HG02943 (cell line): ENCODE data around the gene KATNAL2.
"Not testable (repeated sequence)": the region's sequence is repeated elsewhere in the genome, so short reads cannot be mapped to it uniquely, and the experiment has no call there.

Experiments used
- ATAC-seq: cut with Tn5 transposase; IDR thresholded peaks from one replicate; pipeline ENCODE4 v1.9.1; 2021; ENCODE audit warnings: mild to moderate bottlenecking, low read depth, moderate library complexity; ENCODE audit not compliant: unreplicated experiment

Gene KATNAL2

GRCh38 chr18:47030887-47031286 is 113.5 kb downstream of the KATNAL2 start:
- ATAC-seq = not testable (repeated sequence)

GRCh38 chr18:47032945-47033344 is 115.5 kb downstream of the KATNAL2 start:
- ATAC-seq = no peak

GRCh38 chr18:47034591-47034990 is 117.2 kb downstream of the KATNAL2 start:
- ATAC-seq = not testable (repeated sequence)

GRCh38 chr18:47035156-47035671 is 117.8 kb downstream of the KATNAL2 start, which contains the start of gene ELOA2:
TSS of gene ELOA2 (minus strand) at chr18:47035621. CDS start at chr18:47035264, 357 bp downstream.
- no peak for ATAC-seq

GRCh38 chr18:47036298-47036874 is 119.0 kb downstream of the KATNAL2 start:
- no peak for ATAC-seq

GRCh38 chr18:47036927-47037578 is 119.7 kb downstream of the KATNAL2 start:
- no peak for ATAC-seq

- ATAC-seq = no peak
Observed at GRCh38 chr18:47040982-47041381, 123.6 kb downstream of the KATNAL2 start.

GRCh38 chr18:47050468-47050867 is 133.1 kb downstream of the KATNAL2 start:
- ATAC-seq = no peak

GRCh38 chr18:47054369-47054768 is 137.0 kb downstream of the KATNAL2 start:
- no peak for ATAC-seq

- ATAC-seq = no peak
Observed at GRCh38 chr18:47062471-47062870, 145.1 kb downstream of the KATNAL2 start.

- ATAC-seq = no peak
Observed at GRCh38 chr18:47063096-47063495, 145.7 kb downstream of the KATNAL2 start.

GRCh38 chr18:47067648-47068047 is 150.2 kb downstream of the KATNAL2 start:
- ATAC-seq = no peak

GRCh38 chr18:47075098-47075883 is 157.9 kb downstream of the KATNAL2 start:
- ATAC-seq = no peak

GRCh38 chr18:47077111-47077510 is 159.7 kb downstream of the KATNAL2 start:
- ATAC-seq = no peak

- no peak for ATAC-seq
Observed at GRCh38 chr18:47080872-47081271, 163.5 kb downstream of the KATNAL2 start.

- ATAC-seq = no peak
Observed at GRCh38 chr18:47081578-47081977, 164.2 kb downstream of the KATNAL2 start.

- no peak for ATAC-seq
Observed at GRCh38 chr18:47087676-47088075, 170.3 kb downstream of the KATNAL2 start.

- ATAC-seq = no peak
Observed at GRCh38 chr18:47095810-47096209, 178.4 kb downstream of the KATNAL2 start.

- ATAC-seq = no peak
Observed at GRCh38 chr18:47100212-47100831, 182.9 kb downstream of the KATNAL2 start.

GRCh38 chr18:47108373-47108772 is 191.0 kb downstream of the KATNAL2 start:
- ATAC-seq = no peak

- ATAC-seq = no peak
Observed at GRCh38 chr18:47108998-47109405, 191.6 kb downstream of the KATNAL2 start.
